Esophagus muscularis mucosa (tissue), 3 donors: ENCODE data around the gene TENT5A.

Experiments
- POLR2A ChIP-seq: fragments of 450-650 bp; IDR thresholded peaks from one replicate; pipeline ENCODE4 v1.6.1; 2017; ENCODE audit warnings: antibody characterized with exemption, moderate library complexity, mild to moderate bottlenecking, low read depth
- POLR2AphosphoS5 ChIP-seq, 2 donors: sonication (generic); formaldehyde crosslinking; IDR thresholded peaks; one replicate each; pipeline ENCODE4 v1.6.1; 2017; ENCODE audit warnings: antibody characterized with exemption in 2 of 2
- TF ChIP-seq, protein P1 (sequence below), 3 experiments: fragments of 200-600 bp in 2 of 3; fragments of 450-650 bp in 1 of 3; sonication (generic) in 2 of 3; IDR thresholded peaks; one replicate each; pipeline ENCODE4 v1.5.1; 2017 to 2019; ENCODE audit warnings: antibody characterized with exemption in 3 of 3, mild to moderate bottlenecking in 2 of 3, moderate library complexity in 1 of 3

DNA sequence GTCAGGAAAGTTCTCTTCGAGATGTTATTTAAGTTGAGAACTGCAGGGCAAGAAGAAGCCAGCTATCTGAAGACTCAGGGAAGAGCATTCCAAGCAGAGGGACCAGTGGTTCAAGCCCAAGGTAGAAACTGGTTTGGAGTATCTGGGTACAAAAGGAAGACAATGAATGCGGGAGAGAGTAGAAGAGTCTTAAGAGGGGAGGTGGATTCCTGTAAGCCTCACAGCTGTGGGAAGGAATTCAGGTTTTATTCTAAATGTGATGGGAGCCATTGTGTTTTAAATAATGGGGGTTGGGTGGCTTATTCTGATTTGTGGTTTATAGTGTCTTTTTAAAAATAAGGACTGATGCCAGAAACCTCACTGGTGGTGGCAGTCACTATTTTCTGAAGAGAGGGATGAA is 37.6 kb upstream of the TENT5A start:
- TF ChIP-seq, protein P1, sequence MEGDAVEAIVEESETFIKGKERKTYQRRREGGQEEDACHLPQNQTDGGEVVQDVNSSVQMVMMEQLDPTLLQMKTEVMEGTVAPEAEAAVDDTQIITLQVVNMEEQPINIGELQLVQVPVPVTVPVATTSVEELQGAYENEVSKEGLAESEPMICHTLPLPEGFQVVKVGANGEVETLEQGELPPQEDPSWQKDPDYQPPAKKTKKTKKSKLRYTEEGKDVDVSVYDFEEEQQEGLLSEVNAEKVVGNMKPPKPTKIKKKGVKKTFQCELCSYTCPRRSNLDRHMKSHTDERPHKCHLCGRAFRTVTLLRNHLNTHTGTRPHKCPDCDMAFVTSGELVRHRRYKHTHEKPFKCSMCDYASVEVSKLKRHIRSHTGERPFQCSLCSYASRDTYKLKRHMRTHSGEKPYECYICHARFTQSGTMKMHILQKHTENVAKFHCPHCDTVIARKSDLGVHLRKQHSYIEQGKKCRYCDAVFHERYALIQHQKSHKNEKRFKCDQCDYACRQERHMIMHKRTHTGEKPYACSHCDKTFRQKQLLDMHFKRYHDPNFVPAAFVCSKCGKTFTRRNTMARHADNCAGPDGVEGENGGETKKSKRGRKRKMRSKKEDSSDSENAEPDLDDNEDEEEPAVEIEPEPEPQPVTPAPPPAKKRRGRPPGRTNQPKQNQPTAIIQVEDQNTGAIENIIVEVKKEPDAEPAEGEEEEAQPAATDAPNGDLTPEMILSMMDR (IDR thresholded peaks at IDR 0.05): no peak
- TF ChIP-seq POLR2AphosphoS5 (IDR thresholded peaks at IDR 0.05) (no peak), POLR2A (no peak)
